ENCODE results near the gene CNP.

DNA sequence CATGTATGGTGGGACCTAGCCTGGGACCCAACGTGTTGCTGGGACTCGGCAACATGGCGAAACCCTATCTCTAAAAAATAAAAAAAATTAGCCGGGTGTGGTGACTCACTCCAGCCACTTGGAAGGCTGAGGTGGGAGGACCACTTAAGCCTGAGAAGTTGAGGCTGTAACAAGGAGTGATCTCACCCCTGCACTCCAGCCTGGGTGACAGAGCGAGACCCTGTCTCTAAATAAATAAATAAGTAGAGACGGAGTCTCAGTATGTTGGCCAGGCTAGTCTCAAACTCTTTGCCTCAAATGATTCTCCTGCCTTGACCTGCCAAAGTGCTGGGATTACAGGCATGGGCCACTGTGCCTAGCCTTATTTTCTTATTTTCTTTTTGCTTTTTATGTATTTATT lies 10.1 kb upstream of the CNP start:
- TF ChIP-seq EZH2 (IDR thresholded peaks at IDR 0.05; ENCODE audit: borderline replicate concordance, control insufficient read depth, low read depth, low read length), result no peak
- TF ChIP-seq, protein P1, sequence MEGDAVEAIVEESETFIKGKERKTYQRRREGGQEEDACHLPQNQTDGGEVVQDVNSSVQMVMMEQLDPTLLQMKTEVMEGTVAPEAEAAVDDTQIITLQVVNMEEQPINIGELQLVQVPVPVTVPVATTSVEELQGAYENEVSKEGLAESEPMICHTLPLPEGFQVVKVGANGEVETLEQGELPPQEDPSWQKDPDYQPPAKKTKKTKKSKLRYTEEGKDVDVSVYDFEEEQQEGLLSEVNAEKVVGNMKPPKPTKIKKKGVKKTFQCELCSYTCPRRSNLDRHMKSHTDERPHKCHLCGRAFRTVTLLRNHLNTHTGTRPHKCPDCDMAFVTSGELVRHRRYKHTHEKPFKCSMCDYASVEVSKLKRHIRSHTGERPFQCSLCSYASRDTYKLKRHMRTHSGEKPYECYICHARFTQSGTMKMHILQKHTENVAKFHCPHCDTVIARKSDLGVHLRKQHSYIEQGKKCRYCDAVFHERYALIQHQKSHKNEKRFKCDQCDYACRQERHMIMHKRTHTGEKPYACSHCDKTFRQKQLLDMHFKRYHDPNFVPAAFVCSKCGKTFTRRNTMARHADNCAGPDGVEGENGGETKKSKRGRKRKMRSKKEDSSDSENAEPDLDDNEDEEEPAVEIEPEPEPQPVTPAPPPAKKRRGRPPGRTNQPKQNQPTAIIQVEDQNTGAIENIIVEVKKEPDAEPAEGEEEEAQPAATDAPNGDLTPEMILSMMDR (IDR thresholded peaks at IDR 0.05 in 2 of 3, conservative IDR thresholded peaks at IDR 0.05 in 1 of 3; ENCODE audit: control insufficient read depth in 2 of 3, extremely low read depth in 1 of 3, insufficient read depth in 1 of 3, low read depth in 3 of 3, low read length in 3 of 3), result no peak
- no peak for TF ChIP-seq CREB1 (IDR thresholded peaks at IDR 0.05; ENCODE audit: low read depth)
- TF ChIP-seq SMAD1 (IDR thresholded peaks at IDR 0.05; ENCODE audit: low read depth, partially characterized antibody), result no peak
- no peak for TF ChIP-seq POLR2A (IDR thresholded peaks at IDR 0.05; ENCODE audit: low read depth, low read length)
